HUDEP-2 (cell line): ENCODE results near the gene WDTC1.
"Not testable (repeated sequence)": the region's sequence is repeated elsewhere in the genome, so short reads cannot be mapped to it uniquely, and the experiment has no call there.

ENCODE experiments used
- DNase-seq, 76 experiments: peaks; one replicate each; lab custom pipeline; 2025; ENCODE audit not compliant: unreplicated experiment in 76 of 76; lab: John Stamatoyannopoulos, UW

Gene WDTC1, protein sequence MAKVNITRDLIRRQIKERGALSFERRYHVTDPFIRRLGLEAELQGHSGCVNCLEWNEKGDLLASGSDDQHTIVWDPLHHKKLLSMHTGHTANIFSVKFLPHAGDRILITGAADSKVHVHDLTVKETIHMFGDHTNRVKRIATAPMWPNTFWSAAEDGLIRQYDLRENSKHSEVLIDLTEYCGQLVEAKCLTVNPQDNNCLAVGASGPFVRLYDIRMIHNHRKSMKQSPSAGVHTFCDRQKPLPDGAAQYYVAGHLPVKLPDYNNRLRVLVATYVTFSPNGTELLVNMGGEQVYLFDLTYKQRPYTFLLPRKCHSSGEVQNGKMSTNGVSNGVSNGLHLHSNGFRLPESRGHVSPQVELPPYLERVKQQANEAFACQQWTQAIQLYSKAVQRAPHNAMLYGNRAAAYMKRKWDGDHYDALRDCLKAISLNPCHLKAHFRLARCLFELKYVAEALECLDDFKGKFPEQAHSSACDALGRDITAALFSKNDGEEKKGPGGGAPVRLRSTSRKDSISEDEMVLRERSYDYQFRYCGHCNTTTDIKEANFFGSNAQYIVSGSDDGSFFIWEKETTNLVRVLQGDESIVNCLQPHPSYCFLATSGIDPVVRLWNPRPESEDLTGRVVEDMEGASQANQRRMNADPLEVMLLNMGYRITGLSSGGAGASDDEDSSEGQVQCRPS

DNA sequence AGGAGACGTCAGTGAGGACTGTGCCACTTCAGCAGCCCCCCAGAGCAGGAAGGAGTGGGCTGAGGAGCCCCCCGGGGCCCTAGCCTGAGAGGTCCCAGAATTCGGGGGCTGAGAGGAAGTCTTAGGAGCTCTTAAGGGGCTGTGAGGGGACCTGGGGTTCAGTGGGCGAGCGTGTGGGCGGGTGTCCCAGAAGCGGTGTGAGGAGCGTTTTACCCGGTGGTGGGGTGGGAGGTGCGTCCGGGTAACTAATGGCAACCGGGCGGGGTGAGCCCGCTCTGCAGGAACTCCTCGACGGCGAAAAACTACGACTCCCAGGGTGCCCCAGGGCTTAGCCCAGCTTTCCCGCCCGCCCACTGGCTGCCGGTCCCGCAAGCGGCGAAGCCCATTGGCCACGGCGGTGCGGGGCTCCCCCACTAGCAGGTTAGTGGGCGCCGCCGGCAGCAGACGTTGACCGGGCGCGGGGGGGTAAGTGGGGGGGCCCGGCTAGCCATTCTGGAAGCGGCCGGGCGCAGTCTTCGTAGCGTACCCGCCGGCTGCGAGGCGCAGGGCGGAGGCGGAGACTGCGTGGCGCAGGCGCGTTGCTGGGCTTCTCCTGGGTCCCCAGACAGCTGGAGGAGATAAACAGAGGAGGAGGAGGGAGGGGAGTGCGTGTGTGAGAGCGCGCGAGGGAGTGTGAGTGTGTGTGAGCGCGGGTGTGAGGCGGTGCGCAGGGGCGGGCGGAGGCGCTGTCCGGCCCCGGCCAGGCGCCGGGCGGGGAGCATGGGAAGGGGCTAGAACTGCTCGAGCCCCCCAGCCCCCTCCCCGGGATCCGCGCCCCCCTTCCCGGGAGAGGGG lies at the start of gene WDTC1:
Gene WDTC1, plus strand, starts transcription at position 584 of the 834 bp plus-strand sequence. CDS start 26,423 bp downstream, outside the sequence.
- DNase-seq, result peak; percentile 68 to 99 (median 97)

DNA sequence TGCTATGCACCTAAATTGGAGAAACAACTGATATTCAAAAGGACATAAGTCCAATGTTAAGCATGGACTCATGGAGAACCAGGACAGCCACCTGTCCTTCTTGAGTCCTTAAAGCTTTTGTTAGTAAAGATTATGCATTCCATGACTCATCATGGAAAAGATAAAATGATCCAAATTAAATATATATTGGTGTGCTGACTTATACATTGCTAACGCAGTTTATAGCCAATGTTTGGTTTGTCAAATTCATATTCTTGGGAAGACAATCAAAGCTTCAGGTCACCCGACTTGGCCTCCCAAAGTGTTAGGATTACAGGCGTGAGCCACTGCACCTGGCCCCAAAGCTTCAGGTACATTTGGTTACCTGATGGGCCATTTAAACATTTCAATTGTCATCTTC lies 49.8 kb upstream of the WDTC1 start:
- not testable (repeated sequence) for DNase-seq

DNA sequence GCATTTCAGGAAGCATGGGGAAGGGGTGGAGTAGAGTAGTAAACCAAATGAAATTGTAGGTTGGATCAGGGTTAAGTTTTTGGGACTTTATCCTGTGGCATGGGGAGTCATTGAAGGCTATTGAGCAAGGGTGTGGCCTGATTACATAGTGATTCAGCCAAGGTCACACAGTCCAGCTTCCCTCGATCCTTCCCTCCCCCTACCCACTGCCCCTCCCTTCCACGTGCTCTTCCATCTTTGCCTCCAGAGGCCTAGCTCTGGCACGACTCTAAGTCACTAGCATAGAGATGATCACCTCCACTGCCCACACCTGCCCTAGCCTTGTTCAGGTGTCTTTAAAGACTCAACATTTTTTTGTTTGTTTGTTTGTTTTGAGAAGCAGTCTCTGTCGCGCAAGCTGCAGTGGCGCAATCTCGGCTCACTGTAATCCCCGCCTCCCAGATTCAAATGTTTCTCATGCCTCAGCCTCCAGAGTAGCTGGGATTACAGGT lies 42.3 kb upstream of the WDTC1 start:
- DNase-seq, result peak in 2 of 76 experiments; percentile 4 to 13

- DNase-seq, result no peak
Observed at GRCh38 chr1:27193194-27193593, 41.2 kb upstream of the WDTC1 start.

DNA sequence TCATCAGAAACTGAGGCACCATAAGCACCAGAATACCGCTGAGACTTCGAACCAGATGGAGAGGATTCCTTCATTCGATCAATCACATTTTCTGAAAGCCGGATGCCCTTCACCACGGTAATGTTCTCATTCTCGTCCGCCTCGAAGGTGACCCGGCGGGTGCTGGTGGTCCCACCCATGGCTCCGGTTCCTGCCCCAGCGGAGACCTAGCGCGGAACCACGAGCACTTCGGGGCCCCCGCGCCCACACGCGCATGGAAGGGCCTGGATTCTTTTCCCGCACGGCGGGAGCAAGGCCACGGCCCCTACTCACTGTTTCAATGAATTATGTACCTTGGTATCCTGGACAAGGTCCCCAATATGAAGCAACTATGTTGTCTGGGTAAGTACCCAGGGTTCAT lies 33.1 kb upstream of the WDTC1 start:
- DNase-seq, result no peak

- DNase-seq, result no peak
Observed at GRCh38 chr1:27203946-27204345, 30.5 kb upstream of the WDTC1 start.

DNA sequence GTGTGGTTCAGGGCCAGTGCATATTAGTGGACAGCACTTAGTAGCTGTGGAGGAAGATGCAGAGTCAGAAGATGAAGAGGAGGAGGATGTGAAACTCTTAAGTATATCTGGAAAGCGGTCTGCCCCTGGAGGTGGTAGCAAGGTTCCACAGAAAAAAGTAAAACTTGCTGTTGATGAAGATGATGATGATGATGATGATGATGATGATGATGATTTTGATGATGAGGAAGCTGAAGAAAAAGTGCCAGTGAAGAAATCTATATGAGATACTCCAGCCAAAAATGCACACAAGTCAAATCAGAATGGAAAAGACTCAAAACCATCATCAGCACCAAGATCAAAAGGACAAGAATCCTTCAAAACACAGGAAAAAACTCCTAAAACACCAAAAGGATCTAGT lies 27.2 kb upstream of the WDTC1 start:
- not testable (repeated sequence) for DNase-seq

- DNase-seq, result not testable (repeated sequence)
Observed at GRCh38 chr1:27208143-27208850, 26.1 kb upstream of the WDTC1 start.

DNA sequence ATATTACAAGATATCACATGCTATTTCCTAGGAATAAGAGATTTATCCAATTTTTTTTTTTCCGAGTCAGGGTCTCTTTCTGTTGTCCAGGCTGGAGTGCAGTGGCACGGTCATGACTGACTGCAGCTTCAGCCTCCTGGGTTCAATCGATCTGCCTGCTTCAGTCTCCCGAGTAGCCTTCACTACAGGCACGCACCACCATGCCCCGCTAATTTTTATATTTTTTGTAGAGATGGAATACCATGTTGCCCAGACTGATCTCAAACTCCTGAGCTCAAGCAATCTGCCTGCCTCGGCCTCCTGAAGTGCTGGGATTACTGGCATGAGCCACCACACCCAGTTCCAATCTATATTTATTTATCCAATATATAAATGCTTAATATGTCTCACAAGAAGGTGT lies 18.0 kb upstream of the WDTC1 start:
- DNase-seq, result no peak

DNA sequence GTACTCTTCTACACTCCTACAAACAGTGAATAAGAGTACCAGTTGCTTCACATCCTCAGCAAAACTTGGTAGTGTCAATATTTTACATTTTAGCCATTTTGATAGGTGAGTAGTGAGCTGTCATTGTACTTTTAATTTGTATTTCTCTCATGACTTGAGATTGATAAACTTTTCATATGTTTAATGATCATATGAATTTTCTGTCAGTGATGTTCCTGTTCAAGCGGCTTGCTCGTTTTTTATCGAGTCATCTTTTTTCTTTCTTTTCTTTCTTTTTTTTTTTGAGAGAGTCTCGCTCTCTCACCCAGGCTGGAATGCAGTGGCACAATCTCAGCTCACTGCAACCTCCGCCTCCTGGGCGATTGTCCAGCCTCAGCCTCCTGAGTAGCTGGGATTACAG lies 17.0 kb upstream of the WDTC1 start:
- DNase-seq, result no peak

DNA sequence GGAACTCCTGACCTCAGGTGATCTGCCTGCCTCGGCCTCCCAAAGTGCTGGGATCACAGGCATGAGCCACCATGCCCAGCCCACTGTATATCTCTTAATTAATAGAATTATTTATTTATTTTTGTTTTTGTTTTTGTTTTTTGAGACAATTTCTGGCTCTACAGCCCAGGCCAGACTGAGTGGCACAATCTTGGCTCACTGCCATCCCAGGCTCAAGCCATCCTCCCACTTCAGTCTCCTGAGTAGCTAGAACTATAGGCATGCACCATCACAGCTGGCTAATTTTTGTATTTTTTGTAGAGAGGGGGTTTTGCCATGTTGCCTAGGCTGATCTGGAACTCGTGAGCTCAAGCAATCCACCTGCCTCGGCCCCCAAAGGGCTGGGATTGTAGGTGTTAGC lies 15.7 kb upstream of the WDTC1 start:
- peak in 21 of 76 experiments; percentile 1 to 41 (median 17) for DNase-seq

DNA sequence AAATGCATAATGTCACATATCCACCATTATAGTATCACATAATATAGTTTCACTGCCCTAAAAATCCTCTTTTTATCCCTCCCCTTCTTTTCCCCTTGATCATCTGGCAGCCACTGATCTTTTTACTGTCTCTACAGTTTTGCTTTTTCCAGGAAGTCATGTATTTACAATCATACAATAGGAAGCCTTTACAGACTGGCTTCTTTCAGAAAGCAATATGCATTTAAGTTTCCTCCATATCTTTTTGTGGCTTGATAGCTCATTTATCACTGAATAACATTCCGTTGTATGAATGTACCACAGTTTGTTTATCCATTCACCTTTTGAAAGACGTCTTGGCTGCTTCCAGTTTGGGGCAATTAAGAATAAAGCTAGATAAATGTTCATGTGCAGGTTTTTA lies 14.3 kb upstream of the WDTC1 start:
- DNase-seq, result no peak

DNA sequence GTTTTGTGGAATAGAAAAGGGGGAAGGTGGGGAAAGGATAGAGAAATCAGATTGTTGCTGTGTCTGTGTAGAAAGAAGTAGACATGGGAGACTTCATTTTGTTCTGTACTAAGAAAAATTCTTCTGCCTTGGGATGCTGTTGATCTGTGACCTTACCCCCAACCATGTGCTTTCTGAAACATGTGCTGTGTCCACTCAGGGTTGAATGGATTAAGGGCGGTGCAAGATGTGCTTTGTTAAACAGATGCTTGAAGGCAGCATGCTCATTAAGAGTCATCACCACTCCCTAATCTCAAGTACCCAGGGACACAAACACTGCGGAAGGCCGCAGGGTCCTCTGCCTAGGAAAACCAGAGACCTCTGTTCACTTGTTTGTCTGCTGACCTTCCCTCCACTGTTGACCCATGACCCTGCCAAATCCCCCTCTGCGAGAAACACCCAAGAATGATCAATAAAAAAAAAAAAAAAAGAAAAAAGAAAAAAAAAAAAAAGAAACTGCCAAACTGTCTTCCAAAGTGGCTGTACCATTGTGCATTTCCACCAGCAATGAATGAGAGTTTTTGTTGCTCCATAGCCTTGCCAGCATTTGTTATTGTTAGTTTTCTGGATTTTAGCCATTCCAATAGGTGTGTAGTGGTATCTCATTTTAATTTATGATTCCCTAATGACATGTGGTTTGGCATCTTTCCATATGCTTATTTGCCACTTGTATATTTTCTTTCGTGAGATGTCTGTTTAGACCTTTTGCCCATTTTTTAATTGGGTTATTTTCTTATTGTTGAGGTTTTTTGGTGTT lies 13.5 kb upstream of the WDTC1 start:
- DNase-seq, result not testable (repeated sequence)

- DNase-seq, result no peak
Observed at GRCh38 chr1:27225621-27226020, 8.8 kb upstream of the WDTC1 start.

GRCh38 chr1:27227765-27228164 lies 6.7 kb upstream of the WDTC1 start:
- no peak for DNase-seq

GRCh38 chr1:27233667-27234048 lies 774 bp upstream of the WDTC1 start:
- DNase-seq, result peak in 30 of 76 experiments; percentile 8 to 69 (median 26)

- DNase-seq, result no peak
Observed at GRCh38 chr1:27235827-27236226, 1.4 kb downstream of the WDTC1 start.

DNA sequence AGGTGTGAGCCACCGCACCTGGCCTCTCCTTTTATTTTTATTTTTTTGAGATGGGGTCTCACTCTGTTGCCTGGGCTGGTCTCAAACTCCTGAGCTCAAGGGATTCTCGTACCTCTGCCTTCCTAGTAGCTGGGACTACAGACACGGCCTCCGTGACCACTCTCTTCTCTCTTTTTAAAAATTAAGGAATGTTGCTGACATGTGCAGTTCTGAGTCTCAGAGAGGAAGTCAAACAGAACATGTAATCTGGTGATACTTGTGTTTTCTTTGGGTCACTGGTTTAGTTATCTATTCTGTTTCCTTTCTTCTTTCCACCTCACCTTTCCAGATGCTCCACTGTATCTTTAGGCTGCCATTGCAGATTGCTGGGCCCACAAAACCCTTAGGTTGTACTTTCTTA lies 2.7 kb downstream of the WDTC1 start:
- DNase-seq, result no peak

- DNase-seq, result no peak
Observed at GRCh38 chr1:27238032-27238431, 3.6 kb downstream of the WDTC1 start.

DNA sequence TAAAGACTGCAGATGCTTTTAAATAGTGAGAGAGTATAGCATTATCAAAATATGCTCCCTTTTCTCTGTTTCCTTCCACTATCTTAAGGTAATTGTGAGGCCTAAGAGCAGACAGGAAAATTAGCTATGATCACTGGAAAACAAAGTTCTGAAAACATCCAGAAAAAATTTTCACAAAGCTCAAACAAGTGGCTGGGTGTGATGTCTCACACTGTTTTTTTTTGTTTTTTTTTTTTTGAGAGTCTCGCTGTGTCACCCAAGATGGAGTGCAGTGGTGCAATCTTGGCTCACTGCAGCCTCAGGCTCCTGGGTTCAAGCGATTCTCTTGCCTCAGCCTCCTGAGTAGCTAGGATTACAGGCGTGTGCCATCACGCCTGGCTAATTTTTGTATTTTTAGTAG lies 7.2 kb downstream of the WDTC1 start:
- no peak for DNase-seq
